Hepatocyte (in vitro differentiated cells): ENCODE measurements around the gene OR1L1. TPM values are rescaled to one million over a fixed set of nuclear protein-coding genes. Genes with fewer than 3 reads are reported as not detected.

Experiments
- DNase-seq: peaks from one replicate; pipeline ENCODE4 v3.0.0-alpha.2; 2016; ENCODE audit warnings: low spot score
- H2AFZ ChIP-seq: fragments of 200-600 bp; sonication (generic); 2 replicates; pipeline ENCODE4 v1.6.0; 2016; ENCODE audit warnings: antibody characterized with exemption, mild to moderate bottlenecking
- H3K27ac ChIP-seq: fragments of 200-600 bp; sonication (generic); 2 replicates; pipeline ENCODE4 v1.5.1; 2016; ENCODE audit warnings: mild to moderate bottlenecking
- H3K27me3 ChIP-seq: fragments of 200-600 bp; sonication (generic); 2 replicates; pipeline ENCODE4 v1.6.1; 2016
- H3K36me3 ChIP-seq: fragments of 200-600 bp; sonication (generic); replicated peaks from 2 replicates; pipeline ENCODE4 v1.5.1; 2016; ENCODE audit warnings: low read depth; ENCODE audit not compliant: insufficient read depth
- H3K4me1 ChIP-seq: fragments of 200-600 bp; sonication (generic); 2 replicates; pipeline ENCODE4 v1.5.1; 2016; ENCODE audit warnings: mild to moderate bottlenecking, moderate library complexity; ENCODE audit not compliant: insufficient read depth
- H3K4me2 ChIP-seq: fragments of 200-600 bp; sonication (generic); 2 replicates; pipeline ENCODE4 v1.6.0; 2016
- H3K4me3 ChIP-seq: fragments of 200-600 bp; sonication (generic); 2 replicates; pipeline ENCODE4 v1.5.1; 2016; ENCODE audit warnings: mild to moderate bottlenecking
- H3K79me2 ChIP-seq: fragments of 200-600 bp; sonication (generic); 2 replicates; pipeline ENCODE4 v1.6.0; 2017; ENCODE audit warnings: mild to moderate bottlenecking
- H3K9me2 ChIP-seq: fragments of 200-600 bp; sonication (generic); replicated peaks from 2 replicates; pipeline ENCODE4 v1.6.0; 2017; ENCODE audit warnings: mild to moderate bottlenecking; ENCODE audit not compliant: insufficient read depth
- H3K9me3 ChIP-seq: fragments of 200-600 bp; sonication (generic); 2 replicates; pipeline ENCODE4 v1.5.1; 2016; ENCODE audit warnings: low read depth, mild to moderate bottlenecking
- H4K20me1 ChIP-seq: fragments of 200-600 bp; sonication (generic); 2 replicates; pipeline ENCODE4 v1.6.0; 2016; ENCODE audit warnings: mild to moderate bottlenecking; ENCODE audit not compliant: insufficient read depth, poor library complexity, severe bottlenecking
- EZH2 ChIP-seq: fragments of 200-600 bp; sonication (generic); IDR thresholded peaks from 2 replicates; pipeline ENCODE4 v1.6.1; 2016; ENCODE audit warnings: antibody characterized with exemption, mild to moderate bottlenecking, borderline replicate concordance
- EZH2phosphoT487 ChIP-seq: fragments of 200-600 bp; sonication (generic); IDR thresholded peaks from one replicate; pipeline ENCODE4 v1.6.1; 2018; ENCODE audit warnings: antibody characterized with exemption, mild to moderate bottlenecking, low read depth, moderate library complexity; ENCODE audit not compliant: unreplicated experiment, severe bottlenecking
- WGBS: methylation state at CpG from one replicate; pipeline ENCODE4 v1.1.6; 2016; ENCODE audit warnings: low lambda C conversion rate; ENCODE audit errors: missing lambda C conversion rate; 5-methylcytosine and 5-hydroxymethylcytosine counted together
- polyA plus RNA-seq: library from polyadenylated mRNA; unstranded; fragments of >200 nt; fragmentation: Nextera tagmentation; extraction: Ambion mirVana; gene quantifications from 2 replicates; pipeline ENCODE4 v1.2.1, GENCODE V29; 2016
- total RNA-seq: library from RNA; depleted of rRNA; stranded (reverse); fragments of >200 nt; gene quantifications from 2 replicates; pipeline ENCODE4 v1.2.3, GENCODE V29; 2014
- TF ChIP-seq, protein P1 (sequence below): fragments of 200-600 bp; sonication (generic); IDR thresholded peaks from 2 replicates; pipeline ENCODE4 v1.5.1; 2016; ENCODE audit warnings: antibody characterized with exemption, mild to moderate bottlenecking; ENCODE audit not compliant: poor library complexity

Gene OR1L1, protein sequence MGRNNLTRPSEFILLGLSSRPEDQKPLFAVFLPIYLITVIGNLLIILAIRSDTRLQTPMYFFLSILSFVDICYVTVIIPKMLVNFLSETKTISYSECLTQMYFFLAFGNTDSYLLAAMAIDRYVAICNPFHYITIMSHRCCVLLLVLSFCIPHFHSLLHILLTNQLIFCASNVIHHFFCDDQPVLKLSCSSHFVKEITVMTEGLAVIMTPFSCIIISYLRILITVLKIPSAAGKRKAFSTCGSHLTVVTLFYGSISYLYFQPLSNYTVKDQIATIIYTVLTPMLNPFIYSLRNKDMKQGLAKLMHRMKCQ
- total RNA-seq (not detected in 2 replicates), polyA plus RNA-seq (not detected in 2 replicates)

DNA sequence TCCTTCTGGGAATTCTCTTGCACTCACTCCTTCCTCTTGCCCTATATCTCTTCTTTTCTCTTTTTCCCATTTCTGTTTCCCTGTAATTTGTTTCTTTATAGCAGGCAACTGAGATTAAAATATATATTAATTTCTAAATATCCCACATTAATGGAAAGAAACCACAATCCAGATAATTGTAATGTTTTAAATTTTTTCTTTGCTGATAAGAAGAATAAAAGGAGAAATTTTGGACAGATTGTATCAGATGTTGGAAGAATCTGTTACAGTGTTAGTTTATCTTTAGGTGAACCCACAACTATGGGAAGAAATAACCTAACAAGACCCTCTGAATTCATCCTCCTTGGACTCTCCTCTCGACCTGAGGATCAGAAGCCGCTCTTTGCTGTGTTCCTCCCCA lies at the start of gene OR1L1:
Gene OR1L1, plus strand, starts transcription at position 301 of the 400 bp plus-strand sequence. Its CDS starts 0 bp downstream, at position 301.
- H4K20me1 ChIP-seq: no peaks in the 10 kb centered on the region
- WGBS: 31% methylated on average over 2 of the region's 2 CpGs
- no peaks in the 10 kb centered on the region for H3K27me3 ChIP-seq
- H3K4me1 ChIP-seq: no peaks in the 10 kb centered on the region
- TF ChIP-seq EZH2: no peak
- TF ChIP-seq, protein P1, sequence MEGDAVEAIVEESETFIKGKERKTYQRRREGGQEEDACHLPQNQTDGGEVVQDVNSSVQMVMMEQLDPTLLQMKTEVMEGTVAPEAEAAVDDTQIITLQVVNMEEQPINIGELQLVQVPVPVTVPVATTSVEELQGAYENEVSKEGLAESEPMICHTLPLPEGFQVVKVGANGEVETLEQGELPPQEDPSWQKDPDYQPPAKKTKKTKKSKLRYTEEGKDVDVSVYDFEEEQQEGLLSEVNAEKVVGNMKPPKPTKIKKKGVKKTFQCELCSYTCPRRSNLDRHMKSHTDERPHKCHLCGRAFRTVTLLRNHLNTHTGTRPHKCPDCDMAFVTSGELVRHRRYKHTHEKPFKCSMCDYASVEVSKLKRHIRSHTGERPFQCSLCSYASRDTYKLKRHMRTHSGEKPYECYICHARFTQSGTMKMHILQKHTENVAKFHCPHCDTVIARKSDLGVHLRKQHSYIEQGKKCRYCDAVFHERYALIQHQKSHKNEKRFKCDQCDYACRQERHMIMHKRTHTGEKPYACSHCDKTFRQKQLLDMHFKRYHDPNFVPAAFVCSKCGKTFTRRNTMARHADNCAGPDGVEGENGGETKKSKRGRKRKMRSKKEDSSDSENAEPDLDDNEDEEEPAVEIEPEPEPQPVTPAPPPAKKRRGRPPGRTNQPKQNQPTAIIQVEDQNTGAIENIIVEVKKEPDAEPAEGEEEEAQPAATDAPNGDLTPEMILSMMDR: no peak
- TF ChIP-seq EZH2phosphoT487: no peak
- no peaks in the 10 kb centered on the region for H3K9me3 ChIP-seq
- no peak within 1 kb of the TSS for H3K27ac ChIP-seq
- H3K4me2 ChIP-seq: no peak within 1 kb of the TSS
- H3K9me2 ChIP-seq: no peaks in the 10 kb centered on the region
- no peaks in the 10 kb centered on the region for H3K36me3 ChIP-seq
- no peak within 1 kb of the TSS for H2AFZ ChIP-seq
- H3K4me3 ChIP-seq: no peak within 1 kb of the TSS
- no peaks in the 10 kb centered on the region for H3K79me2 ChIP-seq
- DNase-seq: no peak

DNA sequence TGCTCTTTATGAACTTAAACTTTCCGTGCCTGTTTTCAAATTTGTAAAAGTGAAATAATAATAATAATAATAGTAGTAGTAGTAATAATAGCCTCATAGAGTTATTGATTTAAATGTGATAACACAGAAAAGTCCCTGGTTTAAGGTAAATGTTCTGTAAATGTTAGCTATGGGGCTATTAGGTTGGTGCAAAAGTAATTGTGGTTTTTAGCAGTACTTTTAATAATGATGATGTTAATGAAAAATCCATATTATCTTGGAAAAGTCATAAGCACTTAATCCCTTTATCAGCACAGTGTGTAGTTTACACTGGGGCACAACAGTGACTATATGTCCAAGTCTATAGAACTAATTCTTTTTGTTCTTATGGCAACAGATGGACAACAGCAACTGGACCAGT lies 47.2 kb upstream of the OR1L1 start, which contains the start of gene OR1Q1:
Gene OR1Q1, plus strand, starts transcription at position 377 of the 400 bp plus-strand sequence. Its CDS starts 0 bp downstream, at position 377.
- Histone ChIP-seq H3K4me3 (no peak within 1 kb of the TSS), H3K9me3 (peaks cover 6% of the 10 kb centered on the region), H3K36me3 (no peaks in the 10 kb centered on the region), H3K9me2 (no peaks in the 10 kb centered on the region), H3K4me2 (no peak within 1 kb of the TSS), H3K4me1 (no peaks in the 10 kb centered on the region), H4K20me1 (no peaks in the 10 kb centered on the region), H3K79me2 (no peaks in the 10 kb centered on the region), H2AFZ (no peak within 1 kb of the TSS), H3K27me3 (no peaks in the 10 kb centered on the region), H3K27ac (no peak within 1 kb of the TSS)
- DNase-seq: no peak
- TF ChIP-seq EZH2phosphoT487 (no peak), EZH2 (no peak)
- TF ChIP-seq, protein P1: no peak
- WGBS: 72% methylated on average over 1 of the region's 1 CpG

DNA sequence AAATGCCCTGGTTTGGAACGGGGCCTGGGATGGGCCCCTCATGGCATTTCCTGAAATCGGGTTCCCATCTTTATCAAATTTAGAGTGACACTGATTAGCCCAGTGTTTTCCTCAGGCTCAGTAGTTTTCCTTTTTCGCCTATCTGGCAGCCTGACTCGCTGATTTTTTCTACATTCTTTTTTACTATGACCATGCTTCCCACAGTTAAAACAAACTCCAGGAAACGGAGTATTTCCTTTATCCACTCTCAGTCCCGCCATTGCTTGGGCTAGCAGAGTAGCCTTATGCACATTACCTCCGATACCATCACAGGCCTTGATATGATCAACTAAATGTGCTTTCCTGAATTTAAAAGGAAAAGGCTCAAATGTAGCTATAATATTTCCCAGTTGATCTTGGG lies 41.5 kb upstream of the OR1L1 start:
- no peaks in the 10 kb centered on the region for H3K9me3 ChIP-seq
- H3K27me3 ChIP-seq: no peaks in the 10 kb centered on the region
- H4K20me1 ChIP-seq: no peaks in the 10 kb centered on the region
- H3K27ac ChIP-seq: no peak overlapping the region
- no peak overlapping the region for H2AFZ ChIP-seq
- H3K79me2 ChIP-seq: no peaks in the 10 kb centered on the region
- no peak overlapping the region for H3K4me3 ChIP-seq
- no peaks in the 10 kb centered on the region for H3K36me3 ChIP-seq
- H3K4me1 ChIP-seq: no peaks in the 10 kb centered on the region
- TF ChIP-seq, protein P1: no peak
- TF ChIP-seq EZH2: no peak
- no peak for TF ChIP-seq EZH2phosphoT487
- 64% methylated on average over 7 of the region's 7 CpGs for WGBS
- no peak for DNase-seq
- no peaks in the 10 kb centered on the region for H3K9me2 ChIP-seq
- no peak overlapping the region for H3K4me2 ChIP-seq
